Parathyroid adenoma (tissue), 2 donors: ENCODE measurements around the gene ISCU.

Source experiments
- H2AFZ ChIP-seq: fragments of 300-600 bp; sonication (generic); one replicate; pipeline ENCODE4 v1.7.0; 2017; ENCODE audit warnings: antibody characterized with exemption, mild to moderate bottlenecking
- H3K27ac ChIP-seq: fragments of 300-600 bp; sonication (generic); one replicate; pipeline ENCODE4 v1.7.0; 2017
- H3K27me3 ChIP-seq: fragments of 300-600 bp; sonication (generic); one replicate; pipeline ENCODE4 v1.7.0; 2017; ENCODE audit warnings: low read length; ENCODE audit not compliant: control insufficient read depth, insufficient read depth
- H3K36me3 ChIP-seq: fragments of 300-600 bp; sonication (generic); one replicate; pipeline ENCODE4 v1.7.0; 2017; ENCODE audit warnings: low read length; ENCODE audit not compliant: control insufficient read depth, insufficient read depth
- H3K4me1 ChIP-seq: fragments of 300-600 bp; sonication (generic); one replicate; pipeline ENCODE4 v1.7.0; 2017; ENCODE audit warnings: control low read depth
- H3K4me2 ChIP-seq: fragments of 300-600 bp; sonication (generic); one replicate; pipeline ENCODE4 v1.7.0; 2017; ENCODE audit warnings: low read length
- H3K4me3 ChIP-seq: fragments of 300-600 bp; sonication (generic); one replicate; pipeline ENCODE4 v1.7.0; 2017; ENCODE audit warnings: low read depth, low read length
- H3K79me2 ChIP-seq: fragments of 300-600 bp; sonication (generic); one replicate; pipeline ENCODE4 v1.7.0; 2017; ENCODE audit warnings: control low read depth
- H3K9ac ChIP-seq: fragments of 300-600 bp; sonication (generic); one replicate; pipeline ENCODE4 v1.7.0; 2017; ENCODE audit warnings: mild to moderate bottlenecking
- H3K9me3 ChIP-seq: fragments of 300-600 bp; sonication (generic); one replicate; pipeline ENCODE4 v1.7.0; 2017; ENCODE audit warnings: low read length; ENCODE audit not compliant: control insufficient read depth
- TF ChIP-seq, protein P1 (sequence below): fragments of 300-600 bp; sonication (generic); IDR thresholded peaks from one replicate; pipeline ENCODE4 v1.7.0; 2017; ENCODE audit warnings: antibody characterized with exemption, mild to moderate bottlenecking
- donor health status: primary hyperparathyroidism.

ISCU gene

DNA sequence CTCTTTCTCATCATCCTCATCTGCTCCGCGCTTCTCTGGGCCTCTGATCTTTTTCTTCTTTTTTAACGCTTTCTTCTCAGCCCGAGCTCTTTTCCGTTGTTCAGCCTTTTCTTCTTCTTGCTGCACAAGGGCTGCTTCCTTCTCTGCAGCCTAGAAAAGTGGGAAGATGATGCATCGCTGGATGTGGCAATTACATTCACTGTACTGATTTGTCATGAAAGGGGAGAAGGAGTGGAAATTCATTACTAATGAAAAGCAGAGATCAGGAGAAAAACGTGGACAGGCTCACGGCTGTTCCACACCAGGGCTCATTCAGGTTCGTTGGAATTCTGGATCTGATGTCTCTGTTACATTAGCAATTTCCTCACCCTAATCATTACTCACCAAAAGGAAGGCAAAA lies 32.2 kb upstream of the ISCU start:
- Histone ChIP-seq H3K4me2 (no peak overlapping the region), H3K36me3 (no peaks in the 10 kb centered on the region), H3K9ac (no peak overlapping the region), H3K9me3 (no peaks in the 10 kb centered on the region), H3K4me1 (peaks cover 3% of the 10 kb centered on the region), H2AFZ (no peak overlapping the region), H3K4me3 (no peak overlapping the region), H3K79me2 (peaks cover 12% of the 10 kb centered on the region), H3K27ac (no peak overlapping the region), H3K27me3 (no peaks in the 10 kb centered on the region)
- TF ChIP-seq, protein P1, sequence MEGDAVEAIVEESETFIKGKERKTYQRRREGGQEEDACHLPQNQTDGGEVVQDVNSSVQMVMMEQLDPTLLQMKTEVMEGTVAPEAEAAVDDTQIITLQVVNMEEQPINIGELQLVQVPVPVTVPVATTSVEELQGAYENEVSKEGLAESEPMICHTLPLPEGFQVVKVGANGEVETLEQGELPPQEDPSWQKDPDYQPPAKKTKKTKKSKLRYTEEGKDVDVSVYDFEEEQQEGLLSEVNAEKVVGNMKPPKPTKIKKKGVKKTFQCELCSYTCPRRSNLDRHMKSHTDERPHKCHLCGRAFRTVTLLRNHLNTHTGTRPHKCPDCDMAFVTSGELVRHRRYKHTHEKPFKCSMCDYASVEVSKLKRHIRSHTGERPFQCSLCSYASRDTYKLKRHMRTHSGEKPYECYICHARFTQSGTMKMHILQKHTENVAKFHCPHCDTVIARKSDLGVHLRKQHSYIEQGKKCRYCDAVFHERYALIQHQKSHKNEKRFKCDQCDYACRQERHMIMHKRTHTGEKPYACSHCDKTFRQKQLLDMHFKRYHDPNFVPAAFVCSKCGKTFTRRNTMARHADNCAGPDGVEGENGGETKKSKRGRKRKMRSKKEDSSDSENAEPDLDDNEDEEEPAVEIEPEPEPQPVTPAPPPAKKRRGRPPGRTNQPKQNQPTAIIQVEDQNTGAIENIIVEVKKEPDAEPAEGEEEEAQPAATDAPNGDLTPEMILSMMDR, result no peak

DNA sequence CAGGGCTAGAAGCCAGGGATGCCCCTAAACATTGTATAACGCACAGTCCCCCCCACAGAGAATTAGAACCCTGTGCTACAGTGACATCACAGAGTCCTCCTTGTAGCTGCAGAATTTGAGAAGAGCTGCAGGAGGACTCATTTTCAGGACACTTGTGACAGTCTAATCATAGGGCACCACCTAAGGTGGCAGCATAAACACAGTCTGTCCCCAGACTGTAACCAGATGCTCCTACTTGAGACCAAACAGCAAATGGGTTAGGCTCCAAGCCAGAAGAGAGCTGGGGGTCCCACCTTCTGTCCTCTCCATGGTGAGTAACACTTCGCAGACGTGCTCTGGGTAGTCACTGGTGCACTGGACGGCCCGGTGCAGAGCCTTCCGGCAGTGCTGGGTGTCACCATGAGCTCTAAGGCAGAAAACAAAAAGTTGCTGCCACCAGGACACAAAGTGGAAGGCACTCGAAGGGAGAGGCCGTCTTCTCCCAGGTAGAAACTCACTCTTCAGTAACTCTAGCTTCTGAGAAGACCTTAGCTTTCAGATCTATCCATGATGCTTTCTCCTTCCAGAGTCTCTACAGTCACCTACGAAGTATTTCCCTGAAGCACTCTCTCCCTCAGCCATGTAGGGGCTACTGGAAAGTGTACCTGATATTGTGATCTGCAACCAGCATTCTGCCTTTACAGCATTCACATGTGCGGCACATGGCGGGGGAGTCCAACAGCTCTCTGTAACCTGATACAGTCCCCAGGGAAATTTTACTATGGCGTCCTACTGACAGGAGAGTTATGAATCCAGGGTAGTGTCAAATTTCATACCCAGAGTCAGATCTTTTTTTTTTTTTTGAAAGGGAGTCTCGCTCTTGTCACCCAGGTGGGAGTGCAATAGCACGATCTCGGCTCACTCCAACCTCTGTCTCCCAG lies 30.2 kb upstream of the ISCU start:
- Histone ChIP-seq H3K4me3 (no peak overlapping the region), H3K36me3 (no peaks in the 10 kb centered on the region), H3K79me2 (peaks cover 12% of the 10 kb centered on the region), H3K9ac (no peak overlapping the region), H2AFZ (no peak overlapping the region), H3K4me2 (no peak overlapping the region), H3K27me3 (no peaks in the 10 kb centered on the region), H3K27ac (peak overlapping the region; percentile 25), H3K4me1 (peaks cover 3% of the 10 kb centered on the region), H3K9me3 (no peaks in the 10 kb centered on the region)
- TF ChIP-seq, protein P1, result no peak

DNA sequence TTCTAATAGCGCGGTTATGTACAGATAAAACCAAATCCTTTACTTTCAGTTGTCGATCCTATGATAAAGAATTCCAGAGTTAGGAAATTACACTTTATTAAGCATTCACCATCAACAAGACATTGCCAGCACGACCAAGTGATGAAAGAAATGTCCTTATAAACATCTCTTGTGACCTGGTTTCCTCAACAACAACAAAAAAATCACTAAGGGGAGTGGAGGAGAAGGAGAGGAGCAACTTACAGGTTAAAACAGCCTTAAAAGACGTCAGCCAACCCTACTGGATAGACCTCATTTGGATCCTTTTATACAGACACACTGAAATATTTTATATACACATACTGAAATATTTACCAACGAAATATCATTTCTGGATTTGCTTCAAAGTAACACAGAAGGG lies 24.2 kb upstream of the ISCU start:
- no peaks in the 10 kb centered on the region for H3K9me3 ChIP-seq
- H3K27ac ChIP-seq, result no peak overlapping the region
- no peak overlapping the region for H3K9ac ChIP-seq
- H3K4me1 ChIP-seq, result peaks cover 3% of the 10 kb centered on the region
- TF ChIP-seq, protein P1, result no peak
- H3K4me3 ChIP-seq, result peak overlapping the region; percentile 2
- H2AFZ ChIP-seq, result no peak overlapping the region
- no peaks in the 10 kb centered on the region for H3K36me3 ChIP-seq
- H3K79me2 ChIP-seq, result no peaks in the 10 kb centered on the region
- H3K4me2 ChIP-seq, result peak overlapping the region; percentile 25
- H3K27me3 ChIP-seq, result no peaks in the 10 kb centered on the region

DNA sequence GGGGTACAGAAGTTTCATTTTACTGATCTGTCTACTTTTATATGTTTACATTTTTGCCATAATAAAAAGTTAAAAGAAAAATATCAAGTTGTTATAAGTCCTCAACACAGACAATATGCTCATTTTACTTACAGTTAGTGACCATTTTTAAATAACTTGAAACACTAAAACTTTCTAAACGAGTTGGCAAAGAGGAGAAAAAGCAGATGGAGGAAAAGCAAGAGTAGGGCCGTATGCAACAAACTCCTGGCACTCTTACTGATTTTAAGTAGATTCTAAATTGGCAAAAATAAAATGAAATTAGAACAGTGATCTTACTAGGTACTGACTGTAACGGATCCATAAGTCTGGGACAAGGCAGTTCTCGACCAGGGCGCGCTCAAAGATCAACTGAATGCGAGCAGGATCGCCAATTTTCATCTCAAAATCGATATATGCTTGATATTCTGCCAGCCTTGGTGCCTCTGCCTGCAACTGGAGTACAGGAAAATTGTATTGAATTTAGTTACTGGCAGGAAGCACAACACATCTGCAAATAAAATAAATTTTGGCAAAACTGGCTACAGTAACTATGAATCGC lies 23.7 kb upstream of the ISCU start:
- Histone ChIP-seq H3K36me3 (no peaks in the 10 kb centered on the region), H3K4me1 (peaks cover 3% of the 10 kb centered on the region)
- TF ChIP-seq, protein P1, result no peak

More for the DNA sequence above, 23.7 kb upstream of the ISCU start:
- Histone ChIP-seq H2AFZ (no peak overlapping the region), H3K9me3 (no peaks in the 10 kb centered on the region), H3K9ac (no peak overlapping the region), H3K4me3 (no peak overlapping the region), H3K27me3 (no peaks in the 10 kb centered on the region), H3K79me2 (peaks cover 4% of the 10 kb centered on the region), H3K27ac (no peak overlapping the region), H3K4me2 (peak overlapping the region; percentile 25)
